IPS DF 6.9 (cell line): ENCODE measurements around the gene RPAIN.
A peak's percentile ranks its signal among the peaks of the same experiment; 100 is the strongest.

Experiments used
- DNase-seq: peaks from one replicate; pipeline ENCODE4 v3.0.0-alpha.2; 2013; ENCODE audit warnings: low read depth, low spot score
- H3K27ac ChIP-seq: one replicate; pipeline ENCODE4 v1.5.1; 2013; ENCODE audit warnings: low read length, control low read depth
- H3K27me3 ChIP-seq: 2 replicates; pipeline ENCODE4 v1.6.1; 2013; ENCODE audit warnings: mild to moderate bottlenecking, low read length; ENCODE audit not compliant: control insufficient read depth, insufficient read depth
- H3K36me3 ChIP-seq: 2 replicates; pipeline ENCODE4 v1.6.1; 2013; ENCODE audit warnings: low read length; ENCODE audit not compliant: control insufficient read depth, insufficient read depth
- H3K4me1 ChIP-seq: 2 replicates; pipeline ENCODE4 v1.6.1; 2013; ENCODE audit warnings: low read length; ENCODE audit not compliant: control insufficient read depth, insufficient read depth
- H3K4me3 ChIP-seq: 2 replicates; pipeline ENCODE4 v1.5.1; 2013; ENCODE audit warnings: mild to moderate bottlenecking, low read length
- H3K9me3 ChIP-seq: 2 replicates; pipeline ENCODE4 v1.6.1; 2013; ENCODE audit warnings: low read length, inconsistent platforms; ENCODE audit not compliant: control insufficient read depth, insufficient read depth
- WGBS: extraction: QIAGEN DNeasy Blood & Tissue Kit; methylation state at CpG from one replicate; pipeline ENCODE4 v1.1.7; 2013; ENCODE audit warnings: mixed read lengths, missing lambda C conversion rate; ENCODE audit not compliant: insufficient read length, insufficient coverage; 5-methylcytosine and 5-hydroxymethylcytosine counted together

The RPAIN gene

GRCh38 chr17:5405400-5405799 lies 14.6 kb upstream of the RPAIN start:
- H3K4me3 ChIP-seq: no peak overlapping the region
- no peaks in the 10 kb centered on the region for H3K4me1 ChIP-seq
- no peaks in the 10 kb centered on the region for H3K9me3 ChIP-seq
- H3K36me3 ChIP-seq: peaks cover 28% of the 10 kb centered on the region; the same call in 1 of the 2 replicates
- no peak for DNase-seq
- no peaks in the 10 kb centered on the region for H3K27me3 ChIP-seq
- no peak overlapping the region for H3K27ac ChIP-seq
- WGBS: no CpG with 5 or more reads among the region's 4 CpGs

DNA sequence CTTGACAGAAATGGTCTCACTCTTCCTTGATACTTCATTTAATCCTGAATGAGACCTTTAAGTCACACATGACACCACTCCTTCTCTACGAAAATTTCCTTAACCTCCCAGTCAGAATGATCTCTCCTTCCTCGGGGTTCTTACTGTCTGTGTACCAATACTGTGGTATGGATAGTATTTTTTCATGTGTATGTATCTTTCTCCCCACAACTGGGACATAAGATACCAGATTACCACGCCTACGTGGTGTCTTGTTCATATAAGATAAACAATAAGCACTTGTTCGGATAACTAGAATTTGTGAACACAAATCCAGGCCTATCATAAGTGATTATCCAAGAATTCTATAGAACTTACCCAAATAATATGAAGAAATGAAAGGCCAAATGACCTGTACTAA lies 11.8 kb upstream of the RPAIN start:
- no peaks in the 10 kb centered on the region for H3K4me1 ChIP-seq
- no peak overlapping the region for H3K27ac ChIP-seq
- peaks cover 30% of the 10 kb centered on the region; the same call in 1 of the 2 replicates for H3K36me3 ChIP-seq
- WGBS: no CpG with 5 or more reads among the region's 5 CpGs
- H3K27me3 ChIP-seq: no peaks in the 10 kb centered on the region
- no peaks in the 10 kb centered on the region for H3K9me3 ChIP-seq
- no peak overlapping the region for H3K4me3 ChIP-seq
- no peak for DNase-seq

- H3K9me3 ChIP-seq: no peaks in the 10 kb centered on the region
- H3K4me1 ChIP-seq: no peaks in the 10 kb centered on the region
- no peak overlapping the region for H3K4me3 ChIP-seq
- no CpG with 5 or more reads among the region's 7 CpGs for WGBS
- H3K36me3 ChIP-seq: peaks cover 21% of the 10 kb centered on the region; the same call in 1 of the 2 replicates
- DNase-seq: no peak
- no peaks in the 10 kb centered on the region for H3K27me3 ChIP-seq
- H3K27ac ChIP-seq: no peak overlapping the region
These were observed 9.2 kb upstream of the RPAIN start for GRCh38 chr17:5410594-5411272.

- Histone ChIP-seq H3K27me3 (no peaks in the 10 kb centered on the region), H3K9me3 (no peaks in the 10 kb centered on the region), H3K4me3 (no peak overlapping the region), H3K36me3 (peaks cover 7% of the 10 kb centered on the region; the same call in 1 of the 2 replicates), H3K27ac (no peak overlapping the region), H3K4me1 (no peaks in the 10 kb centered on the region)
- WGBS: no CpG with 5 or more reads among the region's 4 CpGs
- no peak for DNase-seq
These were observed 6.3 kb upstream of the RPAIN start for GRCh38 chr17:5413682-5414081.

- Histone ChIP-seq H3K36me3 (peaks cover 6% of the 10 kb centered on the region; the same call in 1 of the 2 replicates), H3K4me1 (no peaks in the 10 kb centered on the region), H3K9me3 (no peaks in the 10 kb centered on the region), H3K27me3 (no peaks in the 10 kb centered on the region), H3K27ac (no peak overlapping the region), H3K4me3 (no peak overlapping the region)
- no CpG with 5 or more reads among the region's 2 CpGs for WGBS
- no peak for DNase-seq
These were observed 3.1 kb upstream of the RPAIN start for GRCh38 chr17:5416901-5417300.

DNA sequence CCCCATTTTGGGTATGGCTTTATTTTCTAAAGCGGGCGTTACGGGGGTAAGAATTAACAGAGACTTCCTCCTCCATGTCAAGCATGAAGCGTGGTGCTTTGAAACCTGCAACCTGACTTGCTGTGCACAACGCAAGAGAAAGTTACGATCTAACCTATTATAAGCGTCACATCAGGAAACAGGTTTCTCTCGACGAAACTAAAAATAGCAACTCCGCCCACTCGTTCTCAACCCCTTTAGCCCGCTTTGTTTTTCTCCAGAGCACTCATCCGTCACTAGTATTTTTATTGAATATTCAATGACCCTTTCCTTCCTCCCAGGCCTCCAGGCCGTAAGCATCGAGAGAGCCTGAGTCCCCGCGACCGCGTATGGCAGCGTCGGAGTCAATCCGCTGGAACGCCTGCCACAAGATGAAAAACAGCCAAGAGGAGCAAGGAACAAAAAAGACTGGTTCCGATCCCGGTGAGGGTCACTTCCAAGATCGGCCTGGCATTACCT lies 1.1 kb upstream of the RPAIN start:
- no CpG with 5 or more reads among the region's 26 CpGs for WGBS
- H3K36me3 ChIP-seq: peaks cover 9% of the 10 kb centered on the region; the same call in 1 of the 2 replicates

DNA sequence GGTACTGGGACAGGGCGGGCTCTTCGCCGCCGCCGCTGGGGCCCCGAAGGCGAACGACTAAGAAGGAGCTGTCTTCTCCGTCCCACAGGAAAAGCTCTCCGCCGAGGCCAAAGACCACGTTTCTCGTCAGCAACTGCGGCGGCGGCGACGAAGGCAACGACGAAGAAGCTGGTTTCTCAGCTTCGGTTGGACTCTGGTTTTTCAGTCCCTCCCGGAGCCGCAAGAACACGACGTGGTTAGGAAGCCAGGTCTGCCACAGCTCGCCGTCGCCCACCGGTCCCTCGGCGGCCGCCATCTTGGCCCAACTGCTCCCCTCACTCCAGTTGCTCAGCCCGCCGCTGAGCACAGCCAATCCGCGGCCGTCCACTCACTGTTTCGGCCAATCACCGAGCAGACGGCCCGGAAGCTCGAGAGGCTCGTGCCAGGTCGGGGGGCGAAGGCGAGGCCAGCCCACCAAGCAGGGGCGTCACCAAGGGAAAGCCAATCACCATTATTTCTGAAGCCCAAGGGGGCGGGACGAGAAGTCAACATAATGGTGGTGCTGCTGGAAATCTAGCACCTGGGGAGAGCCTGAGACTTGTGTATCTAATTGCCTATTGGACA lies 525 bp upstream of the RPAIN start, which contains the start of gene NUP88:
Gene NUP88 (minus strand): TSS at position 307 of the 603 bp plus-strand sequence. CDS start 12 bp downstream, at position 295.
- DNase-seq: peak; percentile 94
- Histone ChIP-seq H3K9me3 (no peaks in the 10 kb centered on the region), H3K4me1 (no peaks in the 10 kb centered on the region), H3K36me3 (peaks cover 9% of the 10 kb centered on the region; the same call in 1 of the 2 replicates), H3K27ac (no peak within 1 kb of the TSS), H3K4me3 (peak within 1 kb of the TSS; percentile 88), H3K27me3 (no peaks in the 10 kb centered on the region)
- no CpG with 5 or more reads among the region's 49 CpGs for WGBS

More for the DNA sequence above, 1.1 kb upstream of the RPAIN start:
- Histone ChIP-seq H3K9me3 (no peaks in the 10 kb centered on the region), H3K27ac (no peak overlapping the region), H3K27me3 (no peaks in the 10 kb centered on the region), H3K4me1 (no peaks in the 10 kb centered on the region), H3K4me3 (peak overlapping the region; percentile 68)
- DNase-seq: no peak

DNA sequence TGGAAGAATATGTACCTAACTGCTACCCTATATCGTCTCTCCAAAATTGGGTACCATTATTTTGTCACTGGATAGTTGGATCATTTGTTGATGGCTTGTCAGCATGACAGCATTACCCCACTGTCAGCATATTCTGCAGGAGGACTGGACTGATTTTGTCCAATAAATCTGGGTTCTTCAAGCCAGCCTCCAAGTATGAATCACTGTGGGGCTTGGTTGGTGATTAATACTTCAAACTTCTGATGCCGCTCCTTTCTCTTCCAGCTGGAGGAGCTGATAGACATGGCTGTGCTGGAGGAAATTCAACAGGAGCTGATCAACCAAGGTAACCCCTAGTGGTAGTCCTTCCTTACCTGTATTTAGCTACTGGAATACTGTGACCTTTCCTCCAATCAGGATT lies 2.5 kb downstream of the RPAIN start:
- Histone ChIP-seq H3K27ac (no peak overlapping the region), H3K27me3 (no peaks in the 10 kb centered on the region), H3K4me1 (no peaks in the 10 kb centered on the region), H3K36me3 (peaks cover 18% of the 10 kb centered on the region; the same call in 1 of the 2 replicates), H3K4me3 (no peak overlapping the region), H3K9me3 (no peaks in the 10 kb centered on the region)
- no peak for DNase-seq
- WGBS: no CpG with 5 or more reads among the region's 2 CpGs

DNA sequence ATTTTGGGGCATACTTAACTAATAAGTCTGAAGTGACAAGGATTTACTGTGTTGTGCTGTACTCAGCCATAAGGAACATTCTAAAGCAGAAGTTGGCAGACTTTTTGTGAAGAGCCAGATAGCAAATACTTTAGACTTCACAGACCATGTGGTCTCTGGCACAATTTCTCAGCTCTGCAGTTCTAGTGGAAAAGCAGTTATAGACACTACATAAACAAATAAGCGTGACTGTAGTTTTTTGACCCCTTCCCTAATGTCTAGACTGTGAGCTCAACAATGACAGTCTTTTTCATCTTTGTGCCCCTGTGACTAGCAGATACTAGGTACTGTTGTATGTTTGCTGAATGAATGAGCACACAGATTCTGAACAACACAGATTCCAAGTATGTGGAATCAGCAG lies 4.9 kb downstream of the RPAIN start:
- WGBS: no CpG with 5 or more reads among the region's 1 CpG
- Histone ChIP-seq H3K27me3 (no peaks in the 10 kb centered on the region), H3K36me3 (peaks cover 28% of the 10 kb centered on the region; the same call in 1 of the 2 replicates), H3K4me1 (no peaks in the 10 kb centered on the region), H3K9me3 (no peaks in the 10 kb centered on the region), H3K27ac (no peak overlapping the region), H3K4me3 (no peak overlapping the region)
- DNase-seq: no peak

DNA sequence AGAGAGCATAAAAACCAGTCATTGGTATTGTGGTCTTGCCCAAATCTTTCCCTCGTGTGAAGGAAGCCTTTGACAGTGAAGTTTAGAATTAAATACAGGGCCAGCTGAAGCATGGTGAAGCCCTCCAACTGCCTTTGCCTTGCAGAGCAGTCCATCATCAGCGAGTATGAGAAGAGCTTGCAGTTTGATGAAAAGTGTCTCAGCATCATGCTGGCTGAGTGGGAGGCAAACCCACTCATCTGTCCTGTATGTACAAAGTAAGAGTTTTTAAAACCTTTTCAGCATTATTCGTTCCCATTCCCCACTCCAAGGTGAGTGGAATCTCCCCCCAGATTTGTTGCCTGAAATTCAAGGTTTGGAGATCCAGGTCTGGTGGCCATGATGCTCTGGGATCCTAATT lies 5.8 kb downstream of the RPAIN start:
- no peaks in the 10 kb centered on the region for H3K27me3 ChIP-seq
- H3K27ac ChIP-seq: no peak overlapping the region
- H3K36me3 ChIP-seq: peaks cover 29% of the 10 kb centered on the region; the same call in 1 of the 2 replicates
- no peaks in the 10 kb centered on the region for H3K9me3 ChIP-seq
- no peak overlapping the region for H3K4me3 ChIP-seq
- H3K4me1 ChIP-seq: no peaks in the 10 kb centered on the region
- no CpG with 5 or more reads among the region's 3 CpGs for WGBS
- DNase-seq: no peak
